Limb (tissue), 2 donors: ENCODE results near the gene DRGX.

Experiments used
- DNase-seq, 2 donors: peaks; one replicate each; pipeline ENCODE4 v3.0.0-alpha.2; 2016; ENCODE audit errors: extremely low spot score in 2 of 2

DRGX gene

GRCh38 chr10:49408519-49409306 is 12.8 kb upstream of the DRGX start:
- DNase-seq, result no peak

- peak; percentile 58 to 87 for DNase-seq
These were observed 11.8 kb upstream of the DRGX start for GRCh38 chr10:49407552-49408137.

GRCh38 chr10:49407151-49407550 is 11.3 kb upstream of the DRGX start:
- no peak for DNase-seq

- no peak for DNase-seq
These were observed 8.5 kb upstream of the DRGX start for GRCh38 chr10:49404321-49404878.

GRCh38 chr10:49403363-49403762 is 7.5 kb upstream of the DRGX start:
- no peak for DNase-seq

DNA sequence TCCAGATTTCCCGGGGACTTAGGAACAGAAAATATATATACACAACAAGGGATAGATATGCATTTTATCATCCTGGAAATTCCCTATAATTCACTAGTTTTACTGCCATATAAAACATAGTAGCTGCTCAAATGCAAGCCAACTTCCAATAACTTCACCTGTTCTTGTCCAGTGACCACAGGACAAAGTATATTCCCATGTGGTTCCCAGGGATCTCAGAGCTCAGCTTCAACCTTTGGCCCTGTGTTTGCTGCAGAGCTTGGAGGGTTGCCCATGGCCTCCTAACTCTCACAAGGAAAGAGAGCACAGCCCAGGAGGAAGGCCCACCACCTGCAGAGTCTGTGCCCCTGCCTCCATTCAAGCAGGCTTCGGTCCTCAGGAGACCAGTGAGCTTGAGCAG is 4.5 kb upstream of the DRGX start:
- peak in 1 of 2 donors; percentile 19 for DNase-seq

DNA sequence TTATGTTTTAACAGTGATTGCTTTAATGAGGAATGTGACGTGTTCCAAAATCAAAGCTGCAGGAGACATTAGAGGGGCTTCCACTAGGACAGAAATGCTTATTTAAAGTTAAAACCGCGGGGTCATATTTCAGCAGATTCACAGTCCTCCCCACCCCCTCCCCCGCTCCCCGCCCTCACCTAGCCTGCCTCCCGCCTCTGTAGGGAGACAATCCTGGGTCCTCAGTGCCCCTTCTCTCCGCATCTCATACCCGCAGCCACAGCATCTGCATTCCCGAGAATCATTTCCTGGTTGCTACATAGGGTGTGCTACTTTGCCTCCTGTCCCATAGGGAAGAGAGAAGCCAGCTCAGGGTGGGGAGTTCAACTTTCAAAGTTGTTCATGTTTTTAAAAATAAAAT is 3.1 kb upstream of the DRGX start:
- no peak for DNase-seq

DNA sequence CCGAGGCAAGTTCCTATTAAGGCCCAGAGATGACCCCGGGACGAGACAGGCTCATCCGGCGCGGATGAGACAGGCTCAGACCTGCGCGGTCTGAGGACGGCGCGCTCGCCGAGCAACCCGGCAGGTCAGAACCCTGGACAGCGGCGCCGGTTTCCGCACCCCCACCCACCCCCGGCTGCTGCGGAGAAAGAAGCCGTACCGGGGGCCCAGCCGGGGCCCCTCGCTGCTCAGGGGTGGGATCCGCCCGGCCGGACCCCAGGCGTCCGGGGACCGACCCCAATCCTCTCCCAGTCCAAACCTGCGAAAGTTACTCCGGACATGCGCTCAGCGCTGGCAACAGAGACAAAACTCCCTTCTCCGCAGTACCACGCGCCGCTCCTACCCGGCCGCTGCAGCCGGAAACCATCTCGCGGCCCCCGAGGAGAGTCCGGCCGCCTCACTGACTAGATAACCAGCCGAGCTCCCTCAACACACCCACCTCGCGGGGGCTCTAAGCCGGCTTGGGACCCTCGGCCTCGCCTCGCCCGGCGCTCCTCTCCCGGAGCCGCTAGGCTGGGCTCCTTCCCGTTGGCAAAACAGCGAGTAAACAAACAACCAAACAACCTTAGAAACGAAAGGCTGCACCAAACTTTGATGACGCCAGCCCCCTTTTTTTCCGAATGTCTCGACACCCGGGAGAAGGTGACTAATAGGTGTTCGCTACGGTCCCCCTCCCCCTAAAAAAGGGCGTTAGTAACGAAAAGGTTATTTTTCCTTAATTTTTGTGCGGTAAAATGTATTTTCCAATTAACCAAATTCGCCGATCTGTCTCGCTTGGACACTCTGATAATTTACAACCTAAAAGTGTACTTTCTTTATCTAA is 2.3 kb upstream of the DRGX start:
- peak; percentile 23 to 86 for DNase-seq

GRCh38 chr10:49397036-49397999 is 1.4 kb upstream of the DRGX start:
- no peak for DNase-seq

GRCh38 chr10:49396666-49396999 is 744 bp upstream of the DRGX start:
- DNase-seq, result no peak

DNA sequence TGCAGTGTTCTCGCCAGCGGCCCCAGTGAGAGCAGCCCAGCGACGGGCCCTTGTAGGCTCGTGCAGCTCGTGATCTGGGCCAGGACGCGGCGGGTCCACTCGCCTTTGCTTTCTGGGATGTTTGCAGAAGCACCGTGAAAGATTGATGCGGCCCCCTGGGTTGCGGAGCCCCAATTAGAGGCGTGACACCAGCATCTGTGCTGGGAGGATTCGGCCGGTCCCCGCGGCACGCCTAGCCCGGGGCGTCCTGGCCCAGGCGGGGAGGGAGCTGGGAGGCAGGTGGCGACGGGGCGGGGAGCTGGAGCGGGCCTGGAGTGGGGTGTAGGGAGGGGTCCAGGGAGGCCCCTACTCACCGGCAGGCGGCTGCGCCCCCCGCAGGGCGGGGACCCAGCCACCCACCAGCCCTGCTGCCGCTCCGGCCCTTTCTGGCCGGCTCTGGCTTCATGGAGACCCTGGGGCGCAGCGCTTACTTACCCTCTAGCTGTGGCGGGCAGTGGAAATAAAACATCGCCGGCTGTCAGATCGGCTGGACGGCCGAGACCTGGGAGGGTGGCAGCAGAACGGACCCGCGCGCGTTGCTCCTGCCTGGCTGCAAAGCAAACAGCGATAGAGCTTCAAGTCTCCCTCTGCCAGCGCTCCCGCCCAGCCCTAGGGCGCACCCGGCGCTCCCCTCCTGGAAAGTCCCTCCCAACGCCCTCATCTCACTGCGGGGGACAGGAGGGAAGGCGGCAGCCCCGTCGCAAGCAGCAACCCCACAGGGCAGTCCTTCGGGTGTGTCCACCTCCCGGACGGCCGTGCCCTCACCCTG is 752 bp downstream of the DRGX start:
- peak in 1 of 2 donors; percentile 56 for DNase-seq

DNA sequence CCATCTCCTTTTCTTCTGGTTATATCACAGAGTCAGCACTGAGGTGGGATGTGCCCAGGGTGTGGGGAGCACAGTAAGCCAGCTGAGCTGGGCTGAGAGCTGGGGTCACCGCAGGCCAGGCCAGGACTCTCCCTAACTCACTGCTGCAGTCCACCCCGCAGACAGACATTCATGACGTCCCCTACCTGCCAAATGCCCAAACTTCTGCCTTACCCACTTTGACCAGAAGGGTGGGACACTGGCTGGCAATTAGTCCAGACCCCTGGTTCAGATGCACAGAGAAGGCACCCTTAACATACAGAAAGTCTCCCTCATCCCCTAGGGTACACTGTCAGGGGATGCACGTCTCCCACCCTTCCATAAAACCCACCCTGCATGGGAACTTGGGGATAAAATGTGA is 2.1 kb downstream of the DRGX start:
- no peak for DNase-seq

- no peak for DNase-seq
These were observed 2.6 kb downstream of the DRGX start for GRCh38 chr10:49393301-49393700.

DNA sequence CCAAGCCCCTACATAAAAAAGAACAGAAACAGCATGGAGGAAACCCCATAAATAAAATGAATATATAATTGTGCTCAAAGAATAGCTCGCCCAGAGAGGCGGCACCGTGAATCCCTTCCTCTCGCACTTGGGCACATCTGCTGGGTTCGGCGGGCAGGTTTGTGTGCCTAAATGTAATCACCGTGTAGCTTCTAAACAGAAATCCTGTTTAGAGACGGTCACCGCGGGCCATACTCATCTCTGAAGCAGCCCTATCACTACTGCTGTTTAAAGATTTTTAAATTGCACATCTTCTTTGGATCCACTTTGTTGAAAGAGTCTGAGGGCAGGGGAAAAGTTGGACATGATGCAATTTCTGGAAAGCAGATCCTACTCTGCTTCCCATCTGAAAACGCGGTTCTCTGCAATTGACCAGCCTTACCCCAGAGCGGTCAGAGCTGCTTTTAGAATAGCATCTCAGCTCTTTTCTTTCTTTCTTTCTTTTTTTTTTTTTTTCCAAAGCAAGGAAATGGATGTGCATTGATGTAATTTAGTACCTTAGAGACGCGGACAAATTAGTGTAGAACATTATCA is 6.4 kb downstream of the DRGX start:
- no peak for DNase-seq

DNA sequence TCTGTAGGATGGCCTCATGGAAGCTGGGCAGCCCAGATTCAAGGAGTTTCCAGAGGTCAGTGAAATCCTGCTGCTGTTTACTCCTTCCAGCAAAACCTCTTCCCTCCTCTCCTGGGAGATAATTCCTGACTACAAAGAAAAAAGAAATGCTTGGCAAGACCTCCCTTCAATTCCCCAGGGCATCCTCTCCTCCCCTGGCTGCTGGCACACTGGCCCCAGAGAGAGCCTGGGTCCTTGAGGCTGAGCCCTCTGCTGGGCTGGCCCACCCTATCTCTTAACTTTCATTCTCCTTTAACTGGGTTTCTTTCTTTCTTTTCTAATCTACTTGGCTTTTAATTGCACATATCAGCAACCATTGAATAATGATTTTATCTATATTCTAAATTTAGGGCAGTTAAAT is 7.7 kb downstream of the DRGX start:
- no peak for DNase-seq

GRCh38 chr10:49387071-49387470 is 8.8 kb downstream of the DRGX start:
- DNase-seq, result no peak

GRCh38 chr10:49385939-49386922 is 9.7 kb downstream of the DRGX start:
- DNase-seq, result peak in 1 of 2 donors; percentile 23

DNA sequence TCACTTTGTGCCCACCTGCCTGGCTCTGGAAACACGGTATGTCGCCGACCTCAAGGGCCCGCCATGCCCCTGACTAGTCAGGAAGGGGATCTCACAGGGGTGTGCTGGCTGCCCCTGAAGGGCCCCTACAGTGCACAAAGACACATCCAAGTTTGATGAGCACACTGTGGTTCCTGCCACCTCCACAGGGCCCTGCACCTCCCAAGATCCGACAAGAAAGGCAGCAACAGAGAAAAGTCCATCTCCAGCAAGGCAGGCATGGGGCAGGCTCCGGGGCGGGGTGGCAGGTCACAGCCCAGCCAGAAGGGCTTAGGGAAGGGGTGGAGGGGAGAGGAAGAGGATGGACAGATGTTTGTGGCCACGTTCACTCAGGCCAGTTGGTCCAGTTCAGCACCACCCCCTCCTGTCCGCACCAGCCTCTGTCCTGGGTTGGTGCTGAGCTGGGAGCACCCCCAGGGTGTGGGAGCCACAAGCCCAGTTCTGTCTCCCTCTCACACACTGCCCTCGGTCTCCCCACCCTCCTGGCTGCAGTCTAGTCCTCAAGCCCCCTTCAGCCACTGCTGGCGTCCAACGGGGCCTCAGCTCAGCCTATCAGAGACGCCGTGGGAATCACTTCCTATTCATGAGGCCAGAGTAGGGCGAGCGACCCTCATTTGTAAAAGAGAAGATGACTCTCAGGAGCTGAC is 11.5 kb downstream of the DRGX start:
- peak in 1 of 2 donors; percentile 5 for DNase-seq
